Epithelial cell of esophagus (primary cell): Measurements from ENCODE around the gene SPOCK1.
A peak's percentile ranks its signal among the peaks of the same experiment; 100 is the strongest.

Source experiments
- DNase-seq: peaks from one replicate; pipeline ENCODE4 v3.0.0; 2010; ENCODE audit warnings: low read depth
- H3K4me3 ChIP-seq: 2 replicates; pipeline ENCODE4 v1.5.1; 2011; ENCODE audit warnings: mild to moderate bottlenecking, low read length, control low read depth
- CTCF ChIP-seq: IDR thresholded peaks from 2 replicates; pipeline ENCODE4 v1.5.1; 2011; ENCODE audit warnings: low read depth, mild to moderate bottlenecking, low read length, control low read depth, inconsistent platforms; ENCODE audit not compliant: insufficient read depth; ENCODE audit errors: missing control alignments

SPOCK1 gene

GRCh38 chr5:137310051-137310730 is 188.9 kb downstream of the SPOCK1 start:
- no peak for TF ChIP-seq CTCF

GRCh38 chr5:137309290-137309689 is 189.8 kb downstream of the SPOCK1 start:
- DNase-seq, result no peak
- H3K4me3 ChIP-seq, result no peak overlapping the region
- TF ChIP-seq CTCF, result no peak

More at GRCh38 chr5:137310051-137310730, 188.9 kb downstream of the SPOCK1 start:
- H3K4me3 ChIP-seq, result no peak overlapping the region
- peak; percentile 93 for DNase-seq

- TF ChIP-seq CTCF, result no peak
- no peak for DNase-seq
- H3K4me3 ChIP-seq, result no peak overlapping the region
These were observed 190.8 kb downstream of the SPOCK1 start for GRCh38 chr5:137308311-137308710.

GRCh38 chr5:137306903-137307302 is 192.2 kb downstream of the SPOCK1 start:
- TF ChIP-seq CTCF, result no peak
- H3K4me3 ChIP-seq, result no peak overlapping the region
- DNase-seq, result no peak

- no peak for TF ChIP-seq CTCF
- DNase-seq, result no peak
These were observed 193.0 kb downstream of the SPOCK1 start for GRCh38 chr5:137305971-137306602.

GRCh38 chr5:137304226-137304874 is 194.8 kb downstream of the SPOCK1 start:
- TF ChIP-seq CTCF, result no peak
- DNase-seq, result no peak

More at GRCh38 chr5:137305971-137306602, 193.0 kb downstream of the SPOCK1 start:
- H3K4me3 ChIP-seq, result no peak overlapping the region

More at GRCh38 chr5:137304226-137304874, 194.8 kb downstream of the SPOCK1 start:
- H3K4me3 ChIP-seq, result no peak overlapping the region
